Psoas muscle (tissue), 8 donors: ENCODE results near the gene TCHH. TPM values are rescaled to one million over a fixed set of nuclear protein-coding genes. Genes with fewer than 3 reads are reported as not detected.

Experiments used
- ATAC-seq, 4 donors: fragments of 200-7000 bp; cut with Tn5 transposase; one replicate each; pipeline ENCODE4 v1.9.1; 2020; ENCODE audit warnings: moderate library complexity in 3 of 4, mild to moderate bottlenecking in 2 of 4
- DNase-seq, 2 donors: peaks; one replicate each; pipeline ENCODE4 v3.0.0-alpha.2; 2020
- H3K27ac ChIP-seq: fragments of 200-600 bp; one replicate; pipeline ENCODE4 v1.8.0; 2022
- H3K27me3 ChIP-seq, 3 donors: fragments of 200-600 bp in 1 of 3; one replicate each; pipeline versions ENCODE4 v1.6.1 to v1.8.0; 2013 to 2022; ENCODE audit warnings: low read length in 2 of 3, mild to moderate bottlenecking in 2 of 3, moderate library complexity in 1 of 3; ENCODE audit not compliant: insufficient read depth in 3 of 3
- H3K36me3 ChIP-seq, 2 donors: fragments of 200-600 bp in 1 of 2; one replicate each; pipeline versions ENCODE4 v1.6.1 to v1.8.0; 2013 to 2022; ENCODE audit warnings: low read depth in 1 of 2, mild to moderate bottlenecking in 1 of 2, moderate library complexity in 1 of 2; ENCODE audit not compliant: insufficient read depth in 1 of 2
- H3K4me1 ChIP-seq: fragments of 200-600 bp; one replicate; pipeline ENCODE4 v1.8.0; 2022
- H3K4me3 ChIP-seq: fragments of 200-600 bp; one replicate; pipeline ENCODE4 v1.8.0; 2022; ENCODE audit warnings: mild to moderate bottlenecking
- H3K9me3 ChIP-seq: fragments of 200-600 bp; one replicate; pipeline ENCODE4 v1.8.0; 2022
- CTCF ChIP-seq: fragments of 200-600 bp; IDR thresholded peaks from one replicate; pipeline ENCODE4 v1.8.0; 2022; ENCODE audit warnings: antibody characterized with exemption
- WGBS, 3 donors: extraction: QIAGEN DNeasy Blood & Tissue Kit; methylation state at CpG; one replicate each; pipeline versions ENCODE4 v1.1.6 to v1.1.7; 2013; 5-methylcytosine and 5-hydroxymethylcytosine counted together
- intact Hi-C, 2 donors: fragments of 100-400 bp; cut with DNase I; formaldehyde crosslinking; loops; one replicate each; pipeline versions ENCODE4 v1.11.0 to v1.14.2; 2022
- polyA plus RNA-seq, 3 donors: library from polyadenylated mRNA; stranded (reverse); fragments of 200-250 nt; gene quantifications; one replicate each; pipeline ENCODE4 v1.2.3, GENCODE V29; 2013
- total RNA-seq, 4 donors: library from RNA; stranded (reverse); fragmentation: NEBNext Ultra II Directional in 2 of 4; extraction: Animal tissue kit (Norgen Biotek cat#: 25700) in 2 of 4; gene quantifications; one replicate each; pipeline versions ENCODE4 v1.2.1 to v1.2.4, GENCODE V29; 2021 to 2023
- donor health status: healthy with polysubstance abuse.
- donor health status: DM: no; HTN: no; CAD: no; lungs with moderate emphysema.
- donor health status: Bipolar disorder and iron deficiency.
- donor health status: healthy.
- donor health status: DM: yes; HTN: yes; CAD: no.
- donor health status: DM: no; HTN: no; CAD: no.
- donor health status: DM: no; HTN: no; CAD: no.
- donor health status: DM: yes; HTN: yes; CAD: no.

The TCHH gene
- total and polyA plus RNA-seq, 7 donors, result 0.01 to 0.04 (median 0.03) TPM; not detected in 3

GRCh38 chr1:152107031-152107983, 7.9 kb downstream of the TCHH start:
- peaks cover 0 to 89% (median 40%) of the 10 kb centered on the region in 3 donors for H3K27me3 ChIP-seq
- no peak for DNase-seq

GRCh38 chr1:152104854-152105253, 10.4 kb downstream of the TCHH start:
- Histone ChIP-seq H3K36me3 (no peaks in the 10 kb centered on the region), H3K4me1 (no peaks in the 10 kb centered on the region), H3K27me3 (peaks cover 0 to 71% (median 22%) of the 10 kb centered on the region in 3 donors), H3K9me3 (peaks cover 5% of the 10 kb centered on the region), H3K27ac (no peak overlapping the region), H3K4me3 (no peak overlapping the region)
- TF ChIP-seq CTCF, result no peak
- DNase-seq (no peak), ATAC-seq (no peak)
- intact Hi-C loops, result no loop called here
- 42 to 47% (median 44%) methylated on average over 2 of the region's 2 CpGs for WGBS, 3 donors

More at GRCh38 chr1:152107031-152107983, 7.9 kb downstream of the TCHH start:
- TF ChIP-seq CTCF, result no peak
- 16 to 18% (median 17%) methylated on average over 41 of the region's 41 CpGs for WGBS, 3 donors
- H3K4me3 ChIP-seq, result peak overlapping the region; percentile 34
- H3K36me3 ChIP-seq, result no peaks in the 10 kb centered on the region
- intact Hi-C loops, result no loop called here
- H3K27ac ChIP-seq, result no peak overlapping the region
- no peaks in the 10 kb centered on the region for H3K4me1 ChIP-seq
- ATAC-seq, result no peak
- peaks cover 5% of the 10 kb centered on the region for H3K9me3 ChIP-seq

- peaks cover 8% of the 10 kb centered on the region for H3K9me3 ChIP-seq
- no peaks in the 10 kb centered on the region for H3K36me3 ChIP-seq
- ATAC-seq (no peak), DNase-seq (no peak)
- no peaks in the 10 kb centered on the region for H3K4me1 ChIP-seq
- H3K27ac ChIP-seq, result no peak overlapping the region
- 52 to 55% (median 53%) methylated on average over 3 of the region's 3 CpGs for WGBS, 3 donors
- no peak for TF ChIP-seq CTCF
- intact Hi-C loops, result no loop called here
- H3K27me3 ChIP-seq, result peaks cover 0 to 9% (median 0%) of the 10 kb centered on the region in 3 donors
- no peak overlapping the region for H3K4me3 ChIP-seq
Observed at GRCh38 chr1:152096931-152097330, 18.3 kb downstream of the TCHH start.

GRCh38 chr1:152089014-152089674, 26.1 kb downstream of the TCHH start, which contains the start of gene TCHHL1:
TSS of gene TCHHL1 (minus strand) at chr1:152089064. CDS start at chr1:152088143, 921 bp downstream.
- WGBS, 3 donors, result 51 to 67% (median 59%) methylated on average over 5 of the region's 5 CpGs
- no peak for ATAC-seq
- intact Hi-C loops, result no loop called here

More at GRCh38 chr1:152089014-152089674, 26.1 kb downstream of the TCHH start, which contains the start of gene TCHHL1:
- H3K4me1 ChIP-seq, result no peaks in the 10 kb centered on the region
- no peak for TF ChIP-seq CTCF
- no peaks in the 10 kb centered on the region for H3K36me3 ChIP-seq
- H3K9me3 ChIP-seq, result peaks cover 8% of the 10 kb centered on the region
- H3K4me3 ChIP-seq, result no peak within 1 kb of the TSS
- no peak for DNase-seq
- peaks cover 0 to 11% (median 5%) of the 10 kb centered on the region in 3 donors for H3K27me3 ChIP-seq
- H3K27ac ChIP-seq, result no peak within 1 kb of the TSS
